ENCODE measurements around the gene USP36.
"Not testable (repeated sequence)": the region's sequence is repeated elsewhere in the genome, so short reads cannot be mapped to it uniquely, and the experiment has no call there.

USP36 gene

DNA sequence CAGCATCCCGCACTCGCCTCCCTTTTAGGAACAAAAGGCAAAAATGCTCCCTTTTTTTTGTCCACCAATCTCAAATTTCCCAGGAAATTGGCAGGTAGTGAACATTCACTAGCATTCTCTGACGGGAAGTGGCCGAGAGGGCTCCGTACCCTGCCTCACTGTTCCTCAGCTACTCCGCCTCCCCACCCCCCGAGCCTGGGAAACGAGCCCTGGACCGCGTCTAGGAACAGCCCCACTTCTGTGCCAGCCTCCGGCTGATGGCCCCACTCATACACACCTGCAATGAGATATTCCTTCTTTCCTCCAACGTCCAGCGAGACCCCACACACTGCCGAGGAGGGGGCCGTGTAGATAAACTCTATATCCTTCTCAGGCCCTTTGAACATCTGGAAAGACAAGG, 30.0 kb upstream of the USP36 start:
- no peak for DNase-seq

DNA sequence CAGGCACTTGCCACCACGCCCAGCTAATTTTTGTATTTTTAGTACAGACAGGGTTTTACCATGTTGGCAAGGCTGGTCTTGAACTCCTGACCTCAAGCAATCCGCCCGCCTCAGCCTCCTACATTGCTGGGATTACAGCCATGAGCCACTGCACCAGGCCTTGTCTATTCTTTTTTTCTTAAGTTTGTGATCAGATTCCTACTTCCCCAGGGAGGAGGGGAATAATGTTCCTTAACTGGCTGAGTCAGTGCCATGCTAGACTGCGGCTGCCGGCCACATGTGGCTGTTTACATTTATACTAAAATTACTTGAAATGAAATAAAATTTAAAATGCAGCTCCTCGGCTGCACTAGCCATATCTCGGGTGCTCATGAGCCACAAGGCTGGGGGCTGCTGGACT, 27.8 kb upstream of the USP36 start:
- DNase-seq = no peak

- DNase-seq = not testable (repeated sequence)
Observed at GRCh38 chr17:78867046-78867445, 26.4 kb upstream of the USP36 start.

- DNase-seq = peak; percentile 63
Observed at GRCh38 chr17:78865682-78866390, 25.2 kb upstream of the USP36 start.

DNA sequence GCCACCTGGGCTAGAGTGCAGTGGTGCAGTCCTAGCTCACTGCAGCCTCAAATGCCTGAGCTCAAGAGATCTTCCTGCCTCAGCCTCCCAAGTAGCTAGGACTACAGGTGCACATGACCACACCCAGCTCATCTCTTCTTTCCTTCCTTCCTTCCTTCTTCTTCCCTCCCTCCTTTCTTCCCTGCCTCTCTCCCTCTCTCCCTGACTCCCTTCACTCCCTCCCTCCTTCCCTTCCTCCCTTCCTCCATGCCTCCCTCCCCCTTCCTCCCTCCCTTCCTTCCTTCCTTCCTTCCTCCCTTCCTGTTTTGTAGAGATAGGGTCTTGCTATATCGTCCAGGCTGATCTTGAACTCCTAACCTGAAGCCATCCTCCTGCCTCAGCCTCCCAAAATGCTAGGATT, 23.5 kb upstream of the USP36 start:
- DNase-seq = no peak

DNA sequence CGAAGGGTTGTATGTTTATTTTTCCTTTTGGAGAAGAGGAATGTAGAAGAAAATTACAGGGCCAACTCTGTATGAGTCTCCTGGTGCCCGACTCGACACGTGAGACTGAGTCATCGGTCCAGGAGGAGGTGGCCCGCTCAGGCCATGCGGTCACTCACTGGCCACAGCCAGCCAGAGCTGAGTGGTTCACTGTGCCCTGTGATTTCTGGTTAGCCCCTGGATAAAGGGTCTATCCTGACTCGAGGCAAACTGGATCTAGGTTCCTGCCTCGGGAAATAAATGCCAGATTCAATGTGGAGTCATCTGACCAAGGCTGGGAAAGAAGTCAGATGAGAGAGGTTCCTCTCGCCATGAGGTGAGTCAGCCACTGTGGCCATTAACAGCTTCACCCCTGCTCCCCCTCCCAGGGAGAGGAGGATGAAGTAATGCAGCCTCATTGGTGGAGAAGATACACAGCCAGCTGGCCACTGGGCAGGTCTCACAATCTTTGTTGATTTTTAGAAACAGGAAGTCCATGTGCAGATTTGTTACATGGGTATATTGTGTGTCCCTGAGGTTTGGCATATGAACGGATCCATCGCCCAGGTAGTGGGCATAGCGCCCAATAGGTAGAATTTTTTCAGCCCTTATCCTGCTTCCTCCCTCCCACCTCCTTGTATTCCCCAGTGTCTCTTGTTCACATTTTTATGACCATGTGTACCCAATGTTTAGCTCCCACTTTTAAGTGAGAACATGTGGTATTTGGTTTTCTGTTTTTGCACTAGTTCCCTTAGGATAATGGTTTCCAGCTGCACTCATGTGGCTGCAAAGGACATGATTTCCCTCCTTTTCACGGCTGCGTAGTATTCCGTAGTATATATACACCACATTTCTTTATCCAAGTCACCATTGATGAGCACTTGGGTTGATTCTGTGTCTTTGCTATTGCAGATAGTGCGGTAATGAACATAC, 21.7 kb upstream of the USP36 start:
- DNase-seq = no peak

DNA sequence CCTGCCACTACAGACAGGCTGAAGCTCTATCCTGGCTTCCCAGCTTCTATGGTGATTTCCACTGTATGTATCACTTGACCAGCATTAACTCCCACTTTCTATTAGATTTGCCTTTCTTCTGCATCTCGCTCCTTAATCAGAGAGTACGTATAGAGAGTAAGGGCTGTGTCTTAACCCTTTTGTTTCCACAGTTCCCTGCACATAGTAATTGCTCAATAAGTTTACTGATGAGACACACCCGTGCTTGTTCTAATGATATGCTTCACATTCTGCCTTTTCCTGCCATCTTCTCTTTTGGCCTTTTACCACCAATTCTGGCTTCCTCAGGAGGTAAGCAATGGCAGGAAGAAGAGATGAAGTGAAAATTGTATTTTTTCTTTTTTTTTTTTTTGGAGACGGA, 20.6 kb upstream of the USP36 start:
- DNase-seq = no peak

- DNase-seq = no peak
Observed at GRCh38 chr17:78859051-78859450, 18.4 kb upstream of the USP36 start.

DNA sequence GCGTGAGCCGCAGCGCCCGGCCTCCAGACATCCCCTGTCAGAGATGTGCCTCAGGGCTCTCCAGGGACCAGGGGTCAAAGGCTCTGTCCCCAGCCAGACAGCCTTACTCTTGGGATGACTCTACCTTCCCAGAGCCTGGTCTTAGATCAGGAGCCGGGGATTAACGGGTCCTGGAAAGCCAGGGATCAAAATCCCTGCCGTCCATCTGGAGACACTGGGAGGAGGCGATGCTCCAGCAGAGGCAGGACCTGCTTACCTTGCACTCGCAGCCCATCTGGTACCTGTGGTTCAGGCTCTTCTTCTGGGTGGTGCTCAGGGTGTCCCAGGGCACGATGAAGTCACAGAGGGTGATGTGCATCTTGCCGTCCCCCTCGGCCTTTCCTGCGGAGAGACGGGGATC, 16.7 kb upstream of the USP36 start:
- no peak for DNase-seq

DNA sequence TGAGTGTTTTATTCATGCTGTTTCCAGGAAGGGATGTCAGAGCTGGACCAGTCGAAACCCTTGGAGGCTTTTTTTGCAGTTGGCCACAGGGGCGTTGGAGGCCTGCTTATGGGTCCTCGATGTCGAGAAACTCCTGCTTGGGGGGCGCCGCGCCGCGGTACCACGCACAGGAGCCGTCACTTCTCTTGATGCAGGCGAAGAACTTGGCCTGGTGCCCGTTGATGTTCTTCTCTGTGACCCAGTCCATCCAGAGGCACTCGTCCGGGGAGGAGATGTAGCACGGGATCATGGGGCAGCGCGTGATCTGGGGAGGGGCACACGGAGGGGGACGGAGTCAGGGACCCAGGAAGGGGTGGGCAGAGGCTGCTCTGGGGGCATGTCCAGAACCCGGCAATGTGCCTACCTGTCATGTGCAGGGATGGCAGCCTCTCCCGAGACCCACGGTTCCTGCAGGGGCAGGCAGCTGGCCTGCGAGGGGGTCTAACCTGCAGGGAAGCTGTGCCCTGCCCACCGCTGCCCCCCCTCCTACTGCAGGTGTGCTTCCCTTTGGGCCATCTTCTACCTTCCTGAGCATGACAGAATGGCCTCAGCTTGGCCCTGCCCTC, 15.0 kb upstream of the USP36 start:
- no peak for DNase-seq

- DNase-seq = no peak
Observed at GRCh38 chr17:78854508-78854907, 13.9 kb upstream of the USP36 start.

DNA sequence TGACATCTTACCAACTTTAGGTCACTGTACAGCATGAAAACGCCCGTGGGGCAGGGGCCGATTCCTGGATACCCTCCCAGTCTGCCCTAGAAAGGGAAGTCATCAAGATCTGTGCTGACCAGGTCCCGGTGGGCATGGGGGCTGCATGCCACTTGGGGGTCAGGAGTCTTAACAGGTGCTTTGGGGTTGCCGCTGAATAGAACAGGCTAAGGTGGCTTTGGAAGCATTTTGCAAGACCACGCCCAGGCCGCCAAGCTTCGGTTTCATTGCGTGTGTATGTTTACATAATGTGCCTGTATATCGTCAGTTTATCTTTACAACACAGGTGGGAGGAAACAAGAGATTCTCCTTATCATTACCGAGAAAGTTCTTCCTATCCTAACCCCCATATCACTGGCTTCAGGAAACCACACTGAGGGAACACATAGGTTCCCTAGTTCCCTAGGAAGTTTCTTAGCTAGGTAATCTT, 13.3 kb upstream of the USP36 start:
- DNase-seq = no peak

GRCh38 chr17:78852709-78853121, 12.1 kb upstream of the USP36 start:
- no peak for DNase-seq

GRCh38 chr17:78849026-78849425, 8.4 kb upstream of the USP36 start:
- no peak for DNase-seq

DNA sequence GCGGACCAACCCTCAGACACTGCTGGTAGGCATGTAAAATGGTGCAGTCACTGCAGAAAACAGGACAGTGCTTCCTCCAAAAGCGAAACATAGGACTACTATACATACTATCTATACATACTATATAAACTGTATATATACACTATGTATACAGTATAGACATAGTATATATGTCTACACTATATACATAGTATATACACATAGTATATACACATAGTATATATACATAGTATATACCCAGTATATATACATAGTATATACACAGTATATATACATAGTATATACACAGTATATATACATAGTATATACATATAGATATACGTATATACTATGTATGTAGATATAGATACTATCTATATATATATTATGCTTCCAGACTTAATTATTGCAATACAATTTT, 6.4 kb upstream of the USP36 start:
- DNase-seq = no peak

DNA sequence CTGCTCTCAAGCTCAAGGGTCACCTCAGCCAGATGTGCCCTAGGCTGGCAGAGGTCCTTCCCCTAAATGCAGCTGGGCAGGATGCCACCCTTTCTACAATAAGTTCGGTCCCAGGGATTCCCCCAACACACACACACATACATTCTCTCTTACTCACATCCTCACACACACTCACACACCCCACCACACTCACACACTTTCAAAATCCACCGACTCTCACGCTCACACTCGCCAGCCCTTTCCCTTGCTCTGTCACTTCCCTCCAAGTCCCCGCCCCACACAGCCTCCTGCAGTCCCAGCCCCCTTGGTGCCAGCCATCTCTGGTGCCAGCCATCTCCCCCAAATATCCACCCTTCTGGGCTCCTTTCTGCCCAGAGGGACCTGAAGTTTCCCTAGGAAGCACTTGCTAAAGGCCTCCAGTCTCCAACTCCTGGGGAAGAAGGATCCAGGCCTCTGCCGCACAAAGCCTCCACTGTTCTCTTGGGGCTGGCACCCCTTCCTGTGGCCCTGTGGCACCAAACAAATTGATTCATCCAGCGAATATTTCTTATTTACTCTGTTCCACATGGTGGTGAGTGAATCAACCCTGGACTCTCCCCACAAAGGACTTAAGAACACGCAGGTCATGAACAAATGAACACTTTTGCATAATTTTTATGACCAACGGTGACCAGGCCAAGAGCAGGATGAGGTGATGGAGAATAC, 3.8 kb upstream of the USP36 start:
- no peak for DNase-seq

GRCh38 chr17:78842881-78843565, 2.4 kb upstream of the USP36 start:
- peak; percentile 77 for DNase-seq

GRCh38 chr17:78840530-78840779, 159 bp downstream of the USP36 start:
- no peak for DNase-seq

GRCh38 chr17:78839762-78840529, 668 bp downstream of the USP36 start:
- peak; percentile 55 for DNase-seq

DNA sequence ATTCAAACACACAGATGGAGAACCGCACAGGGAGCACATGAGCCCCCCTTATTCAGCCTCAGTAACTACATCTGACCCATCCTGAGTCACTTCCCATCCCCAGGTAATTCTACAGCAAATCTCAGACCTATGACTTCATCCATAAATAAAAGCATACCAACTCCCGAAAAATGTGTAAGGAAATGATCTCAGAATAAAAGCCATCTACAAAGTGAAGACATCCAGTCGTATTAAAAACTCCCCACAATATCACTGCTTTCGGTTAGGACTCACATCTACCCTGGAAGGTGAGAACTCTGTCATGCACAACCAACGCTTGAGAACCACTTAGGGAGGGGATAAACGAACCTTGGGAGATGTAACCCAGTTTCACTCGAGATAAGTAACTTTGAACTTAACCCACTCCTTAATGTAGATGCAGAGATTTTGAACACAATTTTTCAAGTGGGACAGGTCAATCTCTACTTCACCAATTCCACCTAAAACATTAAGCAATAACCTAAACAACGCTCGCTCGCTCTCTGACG, 1.3 kb downstream of the USP36 start:
- peak; percentile 49 for DNase-seq

DNA sequence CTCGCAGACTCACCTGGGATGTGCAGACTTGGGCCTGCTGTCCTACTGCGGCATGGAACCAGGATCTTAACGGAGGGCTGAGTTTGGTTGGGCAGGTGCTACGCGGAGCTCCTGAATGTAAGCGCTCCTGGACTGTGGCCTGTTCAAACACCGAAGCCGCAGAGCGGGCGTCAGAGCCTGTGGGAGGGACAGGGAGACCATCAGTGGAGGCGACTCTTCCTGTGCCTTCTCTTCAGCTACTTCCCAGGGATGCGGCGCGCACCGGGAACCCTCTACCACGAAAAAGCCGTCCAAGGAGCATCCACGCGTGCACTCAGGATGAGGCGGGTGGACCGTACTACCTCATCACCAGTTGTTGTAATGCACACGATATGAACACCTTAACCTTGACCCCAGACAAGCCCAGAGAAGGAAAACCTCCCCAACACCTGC, 2.0 kb downstream of the USP36 start:
- DNase-seq = no peak

Measured in CD4-positive, alpha-beta T cell treated with Interleukin-12 subunit alpha and Interleukin-12 subunit beta, for 1 hour (primary cell).